ENCODE measurements around the gene RHEBL1.

DNA sequence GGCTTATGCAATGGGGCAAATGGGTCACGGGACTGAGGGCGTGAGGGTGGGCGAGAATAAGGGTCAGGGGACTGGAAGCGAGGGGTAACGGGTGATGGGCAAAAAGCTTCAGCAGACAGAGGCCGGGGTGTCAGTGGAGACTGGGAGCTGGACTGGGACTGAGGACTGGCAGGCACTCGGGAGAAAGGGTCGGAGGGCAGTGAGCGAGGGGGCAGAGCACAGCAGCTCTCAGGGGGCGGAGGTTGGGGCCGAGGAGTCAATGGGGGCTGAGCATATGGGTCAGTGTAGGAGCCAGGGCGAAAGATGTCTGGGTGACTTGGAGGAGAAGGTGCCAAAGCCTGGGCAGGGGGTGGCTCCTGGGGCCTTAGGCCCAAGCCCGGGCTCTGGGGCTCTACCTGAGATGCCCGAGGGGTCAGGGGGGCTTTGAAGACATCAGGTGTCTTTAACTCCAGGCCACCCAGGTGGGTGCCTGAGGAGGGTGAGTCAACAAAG is 29.4 kb downstream of the RHEBL1 start:
- TF ChIP-seq CHD1 (IDR thresholded peaks at IDR 0.05; ENCODE audit: low read depth, low read length) (no peak), TAF1 (IDR thresholded peaks at IDR 0.05; ENCODE audit: low read depth, low read length) (no peak), EZH2 (IDR thresholded peaks at IDR 0.05; ENCODE audit: low read depth, low read length, severe bottlenecking) (no peak), POLR2A (IDR thresholded peaks at IDR 0.05; ENCODE audit: control extremely low read depth in 1 of 2, low read depth in 2 of 2, low read length in 2 of 2) (no peak), ZNF274 (IDR thresholded peaks at IDR 0.05; ENCODE audit: borderline replicate concordance, extremely low read depth, low read length) (no peak), GTF2F1 (IDR thresholded peaks at IDR 0.05; ENCODE audit: borderline replicate concordance, low read depth, low read length) (no peak), BRCA1 (IDR thresholded peaks at IDR 0.05; ENCODE audit: low read depth, low read length) (no peak)
- TF ChIP-seq, protein P1, sequence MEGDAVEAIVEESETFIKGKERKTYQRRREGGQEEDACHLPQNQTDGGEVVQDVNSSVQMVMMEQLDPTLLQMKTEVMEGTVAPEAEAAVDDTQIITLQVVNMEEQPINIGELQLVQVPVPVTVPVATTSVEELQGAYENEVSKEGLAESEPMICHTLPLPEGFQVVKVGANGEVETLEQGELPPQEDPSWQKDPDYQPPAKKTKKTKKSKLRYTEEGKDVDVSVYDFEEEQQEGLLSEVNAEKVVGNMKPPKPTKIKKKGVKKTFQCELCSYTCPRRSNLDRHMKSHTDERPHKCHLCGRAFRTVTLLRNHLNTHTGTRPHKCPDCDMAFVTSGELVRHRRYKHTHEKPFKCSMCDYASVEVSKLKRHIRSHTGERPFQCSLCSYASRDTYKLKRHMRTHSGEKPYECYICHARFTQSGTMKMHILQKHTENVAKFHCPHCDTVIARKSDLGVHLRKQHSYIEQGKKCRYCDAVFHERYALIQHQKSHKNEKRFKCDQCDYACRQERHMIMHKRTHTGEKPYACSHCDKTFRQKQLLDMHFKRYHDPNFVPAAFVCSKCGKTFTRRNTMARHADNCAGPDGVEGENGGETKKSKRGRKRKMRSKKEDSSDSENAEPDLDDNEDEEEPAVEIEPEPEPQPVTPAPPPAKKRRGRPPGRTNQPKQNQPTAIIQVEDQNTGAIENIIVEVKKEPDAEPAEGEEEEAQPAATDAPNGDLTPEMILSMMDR (IDR thresholded peaks at IDR 0.05; ENCODE audit: control extremely low read depth in 1 of 3, insufficient read depth in 1 of 3, low read depth in 1 of 3, low read length in 3 of 3) = no peak

All from H1 (cell line).